Stomach (tissue), 9 donors: ENCODE results near the gene IRAK1. TPM values are rescaled to one million over a fixed set of nuclear protein-coding genes. Genes with fewer than 3 reads are reported as not detected.

Source experiments
- DNase-seq, 2 donors: peaks; one replicate each; pipeline versions ENCODE4 v3.0.0 to v3.0.0-alpha.2; 2013 to 2019
- H3K27ac ChIP-seq, 5 donors: fragments of 200-600 bp in 4 of 5; sonication (generic) in 4 of 5; one replicate each; pipeline ENCODE4 v1.5.1; 2013 to 2019; ENCODE audit warnings: mild to moderate bottlenecking in 1 of 5, moderate library complexity in 1 of 5
- H3K27me3 ChIP-seq, 3 donors: fragments of 200-600 bp; sonication (generic); one replicate each; pipeline ENCODE4 v1.5.1; 2017 to 2019; ENCODE audit warnings: mixed run types in 1 of 3
- H3K36me3 ChIP-seq, 4 donors: fragments of 200-600 bp; sonication (generic); 1 replicate in 3 of 4; 2 replicates in 1 of 4; pipeline ENCODE4 v1.5.1; 2016 to 2019
- H3K4me1 ChIP-seq, 4 donors: fragments of 200-600 bp; sonication (generic); one replicate each; pipeline ENCODE4 v1.5.1; 2016 to 2019
- H3K4me3 ChIP-seq, 4 donors: fragments of 200-600 bp; sonication (generic) in 3 of 4; one replicate each; pipeline ENCODE4 v1.5.1; 2016 to 2019; ENCODE audit warnings: mild to moderate bottlenecking in 1 of 4
- H3K9me3 ChIP-seq, 4 donors: fragments of 200-600 bp; sonication (generic); one replicate each; pipeline ENCODE4 v1.5.1; 2016 to 2019
- CTCF ChIP-seq, 7 experiments: fragments of 450-650 bp in 4 of 7; fragments of 200-600 bp in 3 of 7; sonication (generic) in 3 of 7; IDR thresholded peaks; one replicate each; pipeline ENCODE4 v1.5.1; 2016 to 2019; ENCODE audit warnings: antibody characterized with exemption in 7 of 7, control low read depth in 2 of 7, mild to moderate bottlenecking in 1 of 7
- EP300 ChIP-seq: sonication (generic); formaldehyde crosslinking; IDR thresholded peaks from one replicate; pipeline ENCODE4 v1.6.1; 2017; ENCODE audit warnings: antibody characterized with exemption
- POLR2A ChIP-seq, 4 donors: fragments of 450-650 bp; IDR thresholded peaks; one replicate each; pipeline ENCODE4 v1.6.1; 2016; ENCODE audit warnings: antibody characterized with exemption in 4 of 4, control low read depth in 2 of 4, mild to moderate bottlenecking in 1 of 4, moderate library complexity in 1 of 4
- POLR2AphosphoS5 ChIP-seq, 3 donors: sonication (generic); formaldehyde crosslinking; IDR thresholded peaks; one replicate each; pipeline ENCODE4 v1.6.1; 2016; ENCODE audit warnings: antibody characterized with exemption in 3 of 3
- WGBS, 5 donors: extraction: QIAGEN DNeasy Blood & Tissue Kit in 3 of 5; methylation state at CpG; one replicate each; pipeline versions ENCODE4 v1.1.5 to v1.1.7; 2013 to 2018; 5-methylcytosine and 5-hydroxymethylcytosine counted together
- intact Hi-C: fragments of 100-400 bp; cut with DNase I; formaldehyde crosslinking; loops from one replicate; pipeline ENCODE4 v1.15.1; 2023; ENCODE audit warnings: low total_unique reads
- polyA plus RNA-seq, 3 donors: library from polyadenylated mRNA; stranded (reverse); fragments of 200-250 nt; gene quantifications; one replicate each; pipeline ENCODE4 v1.2.3, GENCODE V29; 2013
- total RNA-seq, 5 donors: library from RNA; depleted of rRNA; stranded (reverse); fragments of >200 nt; gene quantifications; one replicate each; pipeline versions ENCODE4 v1.1.0 to v1.2.3, GENCODE V29; 2014 to 2016
- donor health status: healthy with polysubstance abuse.
- donor health status: Bipolar disorder and iron deficiency.
- donor health status: healthy.

IRAK1 gene
- total and polyA plus RNA-seq, 8 donors = 25.5 to 211 (median 66.9) TPM

- no peaks in the 10 kb centered on the region for H3K27me3 ChIP-seq
- H3K36me3 ChIP-seq = peaks cover 0 to 8% (median 0%) of the 10 kb centered on the region in 4 donors
- peak overlapping the region in 4 of 5 donors; percentile 3 to 71 (median 22) for H3K27ac ChIP-seq
- intact Hi-C loops = no loop called here
- H3K4me1 ChIP-seq = peaks cover 36 to 93% (median 65%) of the 10 kb centered on the region in 4 donors
- no peaks in the 10 kb centered on the region for H3K9me3 ChIP-seq
- TF ChIP-seq EP300 (no peak), POLR2AphosphoS5 (IDR thresholded peaks at IDR 0.05) (no peak), POLR2A (IDR thresholded peaks at IDR 0.05) (no peak), CTCF (IDR thresholded peaks at IDR 0.05) (no peak)
- WGBS, 5 donors = 40 to 62% (median 48%) methylated on average over 4 of the region's 4 CpGs
- DNase-seq = no peak
- H3K4me3 ChIP-seq = no peak overlapping the region
Measured at GRCh38 chrX:154046940-154047610, 27.4 kb upstream of the IRAK1 start.

GRCh38 chrX:154046031-154046781 is 26.5 kb upstream of the IRAK1 start:
- Histone ChIP-seq H3K27me3 (no peaks in the 10 kb centered on the region), H3K27ac (peak overlapping the region in 4 of 5 donors; percentile 15 to 71 (median 42)), H3K36me3 (peaks cover 0 to 8% (median 0%) of the 10 kb centered on the region in 4 donors), H3K9me3 (no peaks in the 10 kb centered on the region), H3K4me3 (no peak overlapping the region), H3K4me1 (peaks cover 32 to 95% (median 63%) of the 10 kb centered on the region in 4 donors)
- DNase-seq = peak in 1 of 2 donors; percentile 82
- intact Hi-C loops = no loop called here
- TF ChIP-seq POLR2AphosphoS5 (IDR thresholded peaks at IDR 0.05) = no peak
- TF ChIP-seq CTCF (IDR thresholded peaks at IDR 0.05) = no peak
- no peak for TF ChIP-seq POLR2A (IDR thresholded peaks at IDR 0.05)
- no peak for TF ChIP-seq EP300
- WGBS, 5 donors = 16 to 45% (median 24%) methylated on average over 10 of the region's 10 CpGs

GRCh38 chrX:154044091-154044490 is 24.4 kb upstream of the IRAK1 start:
- TF ChIP-seq POLR2AphosphoS5 (IDR thresholded peaks at IDR 0.05) (no peak), POLR2A (IDR thresholded peaks at IDR 0.05) (no peak), CTCF (IDR thresholded peaks at IDR 0.05) (no peak), EP300 (no peak)
- Histone ChIP-seq H3K27me3 (no peaks in the 10 kb centered on the region), H3K4me1 (peaks cover 12 to 87% (median 51%) of the 10 kb centered on the region in 4 donors), H3K36me3 (peaks cover 0 to 8% (median under 1%) of the 10 kb centered on the region in 4 donors), H3K27ac (peak overlapping the region in 2 of 5 donors; percentile 55 to 71), H3K9me3 (no peaks in the 10 kb centered on the region), H3K4me3 (no peak overlapping the region)
- no peak for DNase-seq
- WGBS, 5 donors = 77 to 96% (median 89%) methylated on average over 6 of the region's 6 CpGs
- intact Hi-C loops = no loop called here

DNA sequence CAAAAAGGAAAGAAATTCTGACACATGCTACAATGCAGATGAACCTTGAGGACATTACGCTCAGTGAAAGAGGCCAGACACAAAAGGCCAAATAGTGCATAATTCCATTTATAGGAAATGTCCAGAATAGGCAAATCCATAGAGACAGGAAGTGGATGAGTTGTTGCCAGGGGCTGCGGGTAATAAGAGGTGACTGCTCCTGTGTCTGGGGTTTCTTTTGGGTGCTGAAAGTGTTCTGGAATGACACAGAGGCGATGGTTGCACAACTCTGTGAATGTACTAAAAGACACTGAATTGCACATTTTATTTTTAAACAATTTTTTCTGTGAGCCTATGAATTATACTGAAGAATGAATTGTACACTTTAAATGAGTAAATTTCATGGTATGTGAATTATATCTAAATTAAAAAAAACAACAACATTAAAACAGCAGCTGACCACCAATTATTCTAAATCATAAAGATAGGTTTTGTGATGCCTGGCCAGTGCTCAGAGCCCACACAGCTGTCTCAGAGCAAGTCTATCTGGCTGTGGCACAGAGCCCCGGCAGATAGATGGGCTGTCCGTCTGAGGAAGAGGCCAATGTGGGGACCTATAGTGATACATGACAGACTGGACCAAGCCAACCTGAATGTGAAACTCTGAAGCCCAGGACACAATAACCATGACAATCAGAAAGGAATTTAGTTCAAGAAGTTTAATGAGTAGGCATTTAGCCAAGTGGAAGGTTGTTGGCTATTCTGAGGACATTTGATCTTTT is 23.5 kb upstream of the IRAK1 start:
- intact Hi-C loops = no loop called here
- Histone ChIP-seq H3K4me3 (no peak overlapping the region), H3K9me3 (no peaks in the 10 kb centered on the region), H3K27me3 (no peaks in the 10 kb centered on the region), H3K4me1 (peaks cover 6 to 78% (median 45%) of the 10 kb centered on the region in 4 donors), H3K27ac (peak overlapping the region in 3 of 5 donors; percentile 57 to 76 (median 63)), H3K36me3 (peaks cover 0 to 8% (median 2%) of the 10 kb centered on the region in 4 donors)
- no peak for DNase-seq
- no peak for TF ChIP-seq CTCF (IDR thresholded peaks at IDR 0.05)
- TF ChIP-seq EP300 = no peak
- TF ChIP-seq POLR2A (IDR thresholded peaks at IDR 0.05) = no peak
- no peak for TF ChIP-seq POLR2AphosphoS5 (IDR thresholded peaks at IDR 0.05)
- 63 to 75% (median 72%) methylated on average over 5 of the region's 5 CpGs for WGBS, 5 donors
